Nephron (organoid): ENCODE results near the gene CTNND1.
A peak's percentile ranks its signal among the peaks of the same experiment; 100 is the strongest.

Experiments
- H3K27ac Mint-ChIP-seq, 3 experiments: 2 replicates each; pipeline ENCODE4 v1.8.0; 2020; ENCODE audit warnings: mixed read lengths in 3 of 3, mild to moderate bottlenecking in 2 of 3, moderate library complexity in 1 of 3
- H3K27me3 Mint-ChIP-seq: 2 replicates; pipeline ENCODE4 v1.8.0; 2021; ENCODE audit warnings: low read depth, mild to moderate bottlenecking, moderate library complexity, mixed read lengths
- H3K36me3 Mint-ChIP-seq: 2 replicates; pipeline ENCODE4 v1.8.0; 2020; ENCODE audit warnings: low read depth, mixed read lengths
- H3K4me1 Mint-ChIP-seq: 2 replicates; pipeline ENCODE4 v1.8.0; 2020; ENCODE audit warnings: mixed read lengths
- H3K4me3 Mint-ChIP-seq, 3 experiments: 2 replicates each; pipeline ENCODE4 v1.8.0; 2020; ENCODE audit warnings: mild to moderate bottlenecking in 3 of 3, mixed read lengths in 3 of 3, moderate library complexity in 2 of 3
- H3K9me3 Mint-ChIP-seq: 2 replicates; pipeline ENCODE4 v1.8.0; 2020; ENCODE audit warnings: mixed read lengths
- CTCF ChIP-seq, 3 experiments: fragments of 200-600 bp; sonication (generic); IDR thresholded peaks; one replicate each; pipeline ENCODE4 v1.5.0; 2021; ENCODE audit warnings: antibody characterized with exemption in 3 of 3; ENCODE audit not compliant: unreplicated experiment in 3 of 3

Gene CTNND1

GRCh38 chr11:57785072-57785471 lies 23.5 kb downstream of the CTNND1 start:
- Mint-ChIP-seq H3K27me3 (no peaks in the 10 kb centered on the region), H3K27ac (peak overlapping the region; percentile 31 to 66 (median 39)), H3K36me3 (peaks cover 23% of the 10 kb centered on the region), H3K9me3 (no peaks in the 10 kb centered on the region), H3K4me1 (peaks cover 58% of the 10 kb centered on the region), H3K4me3 (no peak overlapping the region)
- no peak for TF ChIP-seq CTCF (IDR thresholded peaks at IDR 0.05; ENCODE audit: unreplicated experiment in 3 of 3)

GRCh38 chr11:57786436-57786835 lies 24.8 kb downstream of the CTNND1 start:
- Mint-ChIP-seq H3K36me3 (peaks cover 29% of the 10 kb centered on the region), H3K4me3 (no peak overlapping the region), H3K27me3 (no peaks in the 10 kb centered on the region), H3K4me1 (peaks cover 45% of the 10 kb centered on the region), H3K9me3 (no peaks in the 10 kb centered on the region), H3K27ac (peak overlapping the region in 2 of 3 experiments; percentile 12 to 54)
- TF ChIP-seq CTCF (IDR thresholded peaks at IDR 0.05; ENCODE audit: unreplicated experiment in 3 of 3), result no peak

- no peaks in the 10 kb centered on the region for H3K27me3 Mint-ChIP-seq
- no peak for TF ChIP-seq CTCF (IDR thresholded peaks at IDR 0.05; ENCODE audit: unreplicated experiment in 3 of 3)
- no peak overlapping the region for H3K4me3 Mint-ChIP-seq
- H3K27ac Mint-ChIP-seq, result peak overlapping the region; percentile 12 to 54 (median 34)
- H3K4me1 Mint-ChIP-seq, result peaks cover 38% of the 10 kb centered on the region
- H3K9me3 Mint-ChIP-seq, result no peaks in the 10 kb centered on the region
- peaks cover 31% of the 10 kb centered on the region for H3K36me3 Mint-ChIP-seq
Measured at GRCh38 chr11:57787006-57787604, 25.5 kb downstream of the CTNND1 start.

DNA sequence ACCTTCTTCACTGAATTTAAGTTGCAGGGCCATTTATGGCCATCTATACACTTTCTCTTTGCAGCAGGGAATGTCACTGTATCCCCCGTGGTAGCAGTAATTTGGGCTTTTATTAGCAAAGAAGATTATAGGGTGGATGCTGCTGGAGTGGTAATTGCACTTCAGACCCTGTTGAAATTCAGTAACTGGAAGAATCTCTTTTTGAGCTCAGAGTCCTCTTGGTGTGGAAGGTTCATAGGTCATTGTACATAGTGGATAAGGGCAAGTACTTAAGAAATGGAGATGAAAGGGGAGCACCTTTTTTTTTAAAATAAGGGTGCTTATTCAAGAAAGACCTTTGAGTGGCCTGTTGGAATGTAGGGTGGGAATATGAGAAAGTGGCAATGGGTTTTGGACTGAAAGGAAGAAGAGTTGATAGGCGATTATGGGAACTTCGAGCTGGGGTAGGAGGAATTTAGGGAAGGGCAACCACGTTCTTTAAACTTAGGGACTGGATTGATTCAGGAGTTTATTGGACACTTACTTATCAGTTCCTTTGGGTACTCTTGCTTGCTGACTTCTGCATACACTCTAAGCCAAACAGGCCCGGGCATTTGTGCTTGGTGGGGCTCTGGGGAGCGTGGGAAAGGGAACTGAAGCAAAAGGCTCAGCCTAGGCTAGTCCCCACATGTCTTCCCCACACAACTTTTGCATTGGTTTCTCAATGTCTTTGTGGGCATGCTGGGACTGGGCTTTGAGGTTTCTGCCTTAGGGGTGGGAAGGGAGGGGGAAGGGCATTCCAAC lies 26.5 kb downstream of the CTNND1 start:
- no peaks in the 10 kb centered on the region for H3K9me3 Mint-ChIP-seq
- H3K4me1 Mint-ChIP-seq, result peaks cover 38% of the 10 kb centered on the region
- H3K4me3 Mint-ChIP-seq, result no peak overlapping the region
- H3K36me3 Mint-ChIP-seq, result peaks cover 36% of the 10 kb centered on the region
- TF ChIP-seq CTCF (IDR thresholded peaks at IDR 0.05; ENCODE audit: unreplicated experiment in 3 of 3), result no peak
- peak overlapping the region; percentile 12 to 55 (median 34) for H3K27ac Mint-ChIP-seq
- H3K27me3 Mint-ChIP-seq, result no peaks in the 10 kb centered on the region

GRCh38 chr11:57788703-57789088 lies 27.1 kb downstream of the CTNND1 start:
- Mint-ChIP-seq H3K4me3 (no peak overlapping the region), H3K27ac (no peak overlapping the region), H3K27me3 (no peaks in the 10 kb centered on the region), H3K36me3 (peaks cover 42% of the 10 kb centered on the region), H3K4me1 (peaks cover 44% of the 10 kb centered on the region), H3K9me3 (no peaks in the 10 kb centered on the region)
- TF ChIP-seq CTCF (IDR thresholded peaks at IDR 0.05; ENCODE audit: unreplicated experiment in 3 of 3), result no peak
